HG02973 (cell line): ENCODE measurements around the gene MC1R.
"Not testable (repeated sequence)": the region's sequence is repeated elsewhere in the genome, so short reads cannot be mapped to it uniquely, and the experiment has no call there.

ENCODE experiments used
- ATAC-seq: cut with Tn5 transposase; IDR thresholded peaks from one replicate; pipeline ENCODE4 v1.9.1; 2021; ENCODE audit warnings: moderate library complexity; ENCODE audit not compliant: unreplicated experiment

The MC1R gene

GRCh38 chr16:89958068-89958467 lies 39.4 kb downstream of the MC1R start:
- no peak for ATAC-seq

DNA sequence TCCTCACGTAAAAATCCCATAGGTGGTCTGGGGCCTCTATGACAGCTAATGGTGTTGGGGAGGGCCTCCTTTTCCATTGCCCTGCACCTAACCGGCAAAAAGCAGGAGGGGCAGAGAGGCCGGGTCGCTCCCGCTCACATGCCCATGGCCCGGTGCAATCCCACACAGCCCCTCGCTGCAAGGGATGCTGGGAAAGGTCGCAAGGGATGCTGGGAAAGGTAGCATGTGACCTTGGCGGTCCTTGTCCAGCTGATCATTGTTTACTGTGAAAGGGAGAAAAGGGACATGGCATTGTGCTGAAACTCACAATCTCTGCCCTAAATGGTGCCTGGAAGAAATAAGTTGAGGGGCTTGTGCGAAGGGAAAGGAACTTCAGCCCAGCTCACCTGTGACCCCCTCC lies 39.9 kb downstream of the MC1R start:
- ATAC-seq: no peak

DNA sequence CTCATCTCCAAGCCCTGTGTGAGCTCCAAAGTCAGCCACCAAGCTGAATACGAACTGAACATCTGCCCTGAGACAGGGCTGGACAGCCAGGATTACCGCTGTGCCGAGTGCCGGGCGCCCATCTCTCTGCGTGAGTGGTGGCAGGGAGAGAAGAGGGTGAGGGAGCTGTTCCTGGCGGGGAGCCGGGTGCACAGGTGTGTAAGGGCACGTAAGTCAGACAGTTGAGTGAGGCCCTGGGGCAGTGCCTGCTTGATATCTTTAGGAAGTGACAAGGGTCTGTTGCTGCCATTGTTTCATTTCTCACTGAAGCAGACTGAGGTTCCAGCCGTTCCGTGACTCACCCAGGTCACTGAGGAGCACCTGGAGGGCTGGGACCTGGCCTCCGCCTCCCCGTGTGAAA lies 42.3 kb downstream of the MC1R start:
- no peak for ATAC-seq

DNA sequence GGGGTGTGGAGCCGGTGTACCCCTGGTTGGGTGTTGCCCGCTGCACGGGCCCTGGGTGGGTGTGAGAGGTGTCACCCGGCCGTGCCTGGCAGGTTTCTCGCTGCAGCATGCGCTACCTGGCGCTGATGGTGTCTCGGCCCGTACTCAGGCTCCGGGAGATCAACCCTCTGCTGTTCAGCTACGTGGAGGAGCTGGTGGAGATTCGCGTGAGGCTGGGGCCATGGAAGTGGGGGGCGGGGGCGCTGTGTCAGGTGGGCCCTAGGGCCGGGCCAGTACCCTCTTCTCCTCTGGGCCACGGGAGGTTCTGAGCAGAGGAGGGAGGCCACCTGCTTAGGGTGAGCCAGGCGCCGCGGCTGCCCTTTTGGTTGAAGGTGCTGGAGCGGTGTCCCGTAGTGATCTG lies 43.3 kb downstream of the MC1R start:
- no peak for ATAC-seq

- no peak for ATAC-seq
These were observed 44.3 kb downstream of the MC1R start for GRCh38 chr16:89962754-89963498.

- ATAC-seq: no peak
These were observed 45.5 kb downstream of the MC1R start for GRCh38 chr16:89964201-89964600.

DNA sequence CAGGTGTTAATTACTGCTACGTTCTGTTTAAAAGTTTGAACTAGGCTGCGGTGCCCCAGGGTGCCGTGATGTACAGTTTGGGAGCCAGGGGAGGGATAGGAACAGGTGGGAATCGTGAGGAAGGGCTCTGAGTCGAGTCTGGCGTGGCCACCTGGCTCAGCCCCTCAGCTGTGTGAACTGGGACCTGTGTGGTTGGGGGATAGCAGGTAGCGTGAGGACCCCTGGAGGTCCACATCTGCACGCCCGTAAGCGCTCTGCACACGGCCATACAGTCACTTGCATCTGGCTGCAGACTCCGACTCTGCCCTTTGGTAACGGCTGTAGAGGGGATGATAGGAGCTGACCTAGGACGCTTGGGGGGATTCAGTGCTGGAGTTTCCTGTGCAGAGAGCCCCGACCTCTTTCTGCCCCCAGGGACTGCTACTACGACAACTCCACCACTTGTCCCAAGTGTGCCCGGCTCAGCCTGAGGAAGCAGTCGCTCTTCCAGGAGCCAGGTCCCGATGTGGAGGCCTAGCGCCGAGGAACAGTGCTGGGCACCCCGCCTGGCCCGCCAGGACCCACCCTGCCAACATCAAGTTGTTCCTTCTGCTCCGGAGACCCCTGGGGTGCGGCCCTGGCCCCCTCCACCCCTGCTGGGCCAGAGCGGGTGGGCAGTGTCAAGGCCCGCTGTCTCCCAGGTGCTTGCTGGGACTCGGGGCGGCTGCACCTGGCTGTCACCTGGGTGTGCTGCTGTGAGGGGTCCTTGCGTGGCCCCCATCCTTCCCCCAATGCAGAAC lies 47.0 kb downstream of the MC1R start:
- no peak for ATAC-seq

DNA sequence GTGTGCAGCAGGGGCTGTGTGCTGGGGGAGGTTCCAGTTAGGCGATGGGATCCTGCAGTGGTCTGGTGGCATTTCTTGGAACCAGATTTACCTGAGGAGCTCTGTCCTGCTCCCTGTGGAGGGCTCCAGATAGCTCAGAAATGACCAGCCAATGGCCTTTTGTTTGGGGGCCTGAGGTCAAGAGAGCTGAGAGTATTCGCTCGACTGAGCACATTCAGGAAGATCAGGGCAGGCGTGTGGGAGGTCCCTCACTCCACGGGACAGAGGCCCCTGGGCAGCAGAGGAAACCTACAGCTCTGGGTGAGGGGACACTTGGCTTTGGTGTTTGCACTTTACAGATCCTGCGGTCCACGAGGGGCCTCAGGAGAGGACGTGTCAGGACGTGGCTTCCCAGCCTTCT lies 48.1 kb downstream of the MC1R start:
- ATAC-seq: no peak

GRCh38 chr16:89967436-89967835 lies 48.8 kb downstream of the MC1R start:
- not testable (repeated sequence) for ATAC-seq

GRCh38 chr16:89968074-89968473 lies 49.4 kb downstream of the MC1R start:
- ATAC-seq: not testable (repeated sequence)

DNA sequence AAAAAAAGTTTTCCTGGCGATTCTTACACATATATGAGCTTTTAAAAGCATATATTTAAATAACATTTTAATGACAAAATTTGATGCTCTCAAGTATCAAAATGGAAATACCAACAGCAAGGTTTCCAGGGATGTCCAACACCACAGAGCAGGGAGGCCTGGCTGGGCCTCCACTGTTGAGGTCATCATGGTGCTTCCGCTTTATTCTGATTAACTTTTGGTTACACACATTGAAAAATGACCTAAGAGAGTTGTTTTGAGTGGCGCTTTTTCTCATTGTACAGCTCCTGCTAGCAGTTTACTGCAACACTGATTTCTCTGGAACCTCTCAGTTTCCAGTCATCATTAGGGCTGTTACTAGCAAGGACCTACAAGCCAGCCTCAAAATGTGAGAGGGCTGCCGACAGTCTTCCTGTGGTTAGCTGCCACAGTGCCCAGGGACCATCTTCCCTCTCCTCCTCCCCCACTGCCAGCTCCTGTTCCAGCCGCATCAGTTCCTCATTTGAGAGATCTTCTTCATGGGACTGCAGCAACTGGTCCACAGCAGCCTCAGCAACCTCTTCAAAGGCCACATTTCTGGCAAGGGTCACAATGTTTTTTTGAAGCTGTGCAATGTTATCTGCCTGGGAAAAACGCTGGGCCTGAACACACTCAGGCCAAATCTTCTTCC lies 51.2 kb downstream of the MC1R start:
- no peak for ATAC-seq
